GM12875 (cell line): ENCODE measurements around the gene HLCS.

Experiments used
- H3K4me3 ChIP-seq: one replicate; pipeline ENCODE4 v1.5.1; 2011; ENCODE audit warnings: low read depth, low read length, control low read depth
- CTCF ChIP-seq: IDR thresholded peaks from 2 replicates; pipeline ENCODE4 v1.5.1; 2011; ENCODE audit warnings: low read depth, mild to moderate bottlenecking, control low read depth, inconsistent platforms, low read length, moderate library complexity, borderline replicate concordance; ENCODE audit not compliant: insufficient read depth

HLCS gene

GRCh38 chr21:36709030-36709867 is 257.2 kb downstream of the HLCS start:
- no peak overlapping the region for H3K4me3 ChIP-seq
- no peak for TF ChIP-seq CTCF

- TF ChIP-seq CTCF = no peak
- no peak overlapping the region for H3K4me3 ChIP-seq
Measured at GRCh38 chr21:36708286-36709029, 258.0 kb downstream of the HLCS start.

- H3K4me3 ChIP-seq = no peak overlapping the region
- no peak for TF ChIP-seq CTCF
Measured at GRCh38 chr21:36707763-36708285, 258.6 kb downstream of the HLCS start.

- no peak overlapping the region for H3K4me3 ChIP-seq
- no peak for TF ChIP-seq CTCF
Measured at GRCh38 chr21:36706951-36707762, 259.3 kb downstream of the HLCS start.

GRCh38 chr21:36706482-36706852 is 260.0 kb downstream of the HLCS start:
- no peak overlapping the region for H3K4me3 ChIP-seq
- TF ChIP-seq CTCF = no peak

GRCh38 chr21:36705679-36706481 is 260.6 kb downstream of the HLCS start:
- no peak overlapping the region for H3K4me3 ChIP-seq
- peak; percentile 47 for TF ChIP-seq CTCF
